ENCODE measurements around the gene SARNP. TPM values are rescaled to one million over a fixed set of nuclear protein-coding genes. Genes with fewer than 3 reads are reported as not detected.

The SARNP gene
- total RNA-seq, 1 donor from 2014 or later: 54.0 TPM

- ATAC-seq (no peak), DNase-seq (ENCODE audit: low spot score) (no peak)
- intact Hi-C loops (cut with DNase I): no loop called here
Observed at GRCh38 chr12:55746913-55747231, 70.7 kb downstream of the SARNP start.

- ATAC-seq (no peak), DNase-seq (ENCODE audit: low spot score) (no peak)
- intact Hi-C loops (cut with DNase I): no loop called here
Observed at GRCh38 chr12:55746174-55746912, 71.2 kb downstream of the SARNP start.

GRCh38 chr12:55745361-55746173 lies 72.0 kb downstream of the SARNP start:
- DNase-seq (ENCODE audit: low spot score) (no peak), ATAC-seq (peak; percentile 74)
- intact Hi-C loops (cut with DNase I): no loop called here

GRCh38 chr12:55744340-55745030 lies 73.0 kb downstream of the SARNP start:
- no peak for DNase-seq (ENCODE audit: low spot score)
- intact Hi-C loops (cut with DNase I): loop anchor here (5.0 kb wide), 1 partner anchor 193 kb away; no protein-coding TSS in a partner anchor
- ATAC-seq: peak; percentile 6

- peak; percentile 34 for ATAC-seq
- intact Hi-C loops (cut with DNase I): loop anchor here (5.0 kb wide), 1 partner anchor 194 kb away; no protein-coding TSS in a partner anchor
- peak; percentile 75 for DNase-seq (ENCODE audit: low spot score)
Observed at GRCh38 chr12:55743406-55744339, 73.9 kb downstream of the SARNP start.

- intact Hi-C loops (cut with DNase I): loop anchor here (5.0 kb wide), 1 partner anchor 194 kb away; no protein-coding TSS in a partner anchor
- ATAC-seq (peak; percentile 77), DNase-seq (ENCODE audit: low spot score) (peak; percentile 89)
Observed at GRCh38 chr12:55742719-55743405, 74.7 kb downstream of the SARNP start, which contains the start of gene GDF11. Gene GDF11, plus strand, starts transcription at chr12:55743122. Its CDS starts 195 bp downstream, at chr12:55743317.

GRCh38 chr12:55741931-55742680 lies 75.4 kb downstream of the SARNP start:
- ATAC-seq (no peak), DNase-seq (ENCODE audit: low spot score) (no peak)
- intact Hi-C loops (cut with DNase I): loop anchor here (5.0 kb wide), 1 partner anchor 195 kb away; no protein-coding TSS in a partner anchor

GRCh38 chr12:55739025-55739378 lies 78.5 kb downstream of the SARNP start:
- ATAC-seq (no peak), DNase-seq (ENCODE audit: low spot score) (no peak)
- intact Hi-C loops (cut with DNase I): no loop called here

GRCh38 chr12:55738123-55739024 lies 79.2 kb downstream of the SARNP start:
- intact Hi-C loops (cut with DNase I): no loop called here
- DNase-seq (ENCODE audit: low spot score) (peak; percentile 93), ATAC-seq (peak; percentile 91)

GRCh38 chr12:55737581-55738122 lies 79.9 kb downstream of the SARNP start:
- intact Hi-C loops (cut with DNase I): no loop called here
- DNase-seq (ENCODE audit: low spot score) (no peak), ATAC-seq (peak; percentile 39)

GRCh38 chr12:55736780-55737580 lies 80.5 kb downstream of the SARNP start:
- peak; percentile 41 for ATAC-seq
- intact Hi-C loops (cut with DNase I): no loop called here
- DNase-seq (ENCODE audit: low spot score): peak; percentile 79

- DNase-seq (ENCODE audit: low spot score) (no peak), ATAC-seq (no peak)
- intact Hi-C loops (cut with DNase I): no loop called here
Observed at GRCh38 chr12:55736076-55736475, 81.4 kb downstream of the SARNP start.

GRCh38 chr12:55734595-55734994 lies 82.9 kb downstream of the SARNP start:
- intact Hi-C loops (cut with DNase I): no loop called here
- ATAC-seq: no peak
- DNase-seq (ENCODE audit: low spot score): no peak

- intact Hi-C loops (cut with DNase I): no loop called here
- no peak for DNase-seq (ENCODE audit: low spot score)
- ATAC-seq: no peak
Observed at GRCh38 chr12:55733858-55734257, 83.7 kb downstream of the SARNP start.

- no peak for ATAC-seq
Observed at GRCh38 chr12:55733021-55733555, 84.4 kb downstream of the SARNP start.

More at GRCh38 chr12:55733021-55733555, 84.4 kb downstream of the SARNP start:
- intact Hi-C loops (cut with DNase I): no loop called here
- no peak for DNase-seq (ENCODE audit: low spot score)
